Measurements from ENCODE around the gene RPL5. TPM values are rescaled to one million over a fixed set of nuclear protein-coding genes. Genes with fewer than 3 reads are reported as not detected.
A peak's percentile ranks its signal among the peaks of the same experiment; 100 is the strongest.

The RPL5 gene
- 1,327 and 1,527 TPM in 2 replicates for total RNA-seq (2014; rRNA removed; shearing (Covaris generic))

GRCh38 chr1:92831762-92832536 lies at the start of gene RPL5:
TSS of gene RPL5 (plus strand) at chr1:92832040. CDS start at chr1:92832115, 75 bp downstream.

DNA sequence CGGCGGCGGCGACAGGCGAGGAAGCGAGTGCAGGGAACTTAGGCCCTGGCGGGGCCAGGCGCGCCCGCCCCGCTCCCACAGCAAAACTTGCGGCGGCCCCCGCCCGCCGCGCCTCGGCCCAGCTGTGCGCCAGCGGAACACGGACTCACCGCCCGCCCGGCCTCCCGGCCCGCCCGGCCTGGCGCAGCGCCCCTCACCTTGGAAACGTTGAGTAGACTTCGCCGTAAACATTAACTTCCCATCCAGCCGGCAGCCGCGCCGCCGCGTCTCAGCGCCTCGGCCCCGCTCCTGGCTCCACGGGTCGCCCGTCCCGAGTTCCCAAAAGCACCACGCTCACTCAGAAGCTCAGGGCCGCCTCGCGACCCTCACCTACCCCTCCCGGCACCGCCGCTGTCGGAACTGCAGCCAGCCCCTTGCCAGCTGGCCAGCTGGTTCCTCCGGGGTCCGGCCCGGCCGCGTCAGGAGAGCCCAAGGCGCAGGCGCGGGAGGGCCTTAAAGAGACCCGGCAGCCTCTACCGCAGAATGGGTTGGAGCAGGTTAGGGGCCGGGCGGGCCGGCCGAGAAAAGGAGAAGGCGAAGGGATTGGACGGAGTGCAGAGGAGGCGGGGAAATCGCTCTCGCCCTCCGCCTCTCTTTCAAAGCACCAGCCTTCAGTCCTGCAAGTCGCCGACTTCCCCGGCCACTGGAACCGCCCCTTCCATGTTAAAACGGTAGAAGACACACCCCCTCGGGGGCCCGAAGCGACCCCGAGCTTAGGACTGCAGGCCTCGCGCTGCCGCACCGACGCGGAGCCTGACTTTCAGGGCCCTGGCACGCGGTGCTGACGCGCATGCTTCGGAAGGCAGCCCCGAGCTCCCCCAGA lies 47.0 kb upstream of the RPL5 start, which contains the start of gene EVI5:
EVI5 (minus strand) TSS at position 470 of the 862 bp plus-strand sequence. CDS start 48,562 bp downstream, outside the sequence.

Small RNA genes lying within 50 kb of the gene (small RNA-seq; reads per million reads assigned to genes)
- gene RF00432 = not detected
- gene SNORA66 = 1.6 reads per million, percentile 69 among the genes with 10 or more reads in this experiment
- not detected for gene SNORD21

Other genes starting within 250 kb of the RPL5 start
- 41.8 and 45.2 TPM in 2 replicates for gene EVI5, start 46.9 kb upstream of the RPL5 start, total RNA-seq (2014; rRNA removed; shearing (Covaris generic))
- gene DIPK1A, start 129.4 kb downstream of the RPL5 start, total RNA-seq (2014; rRNA removed; shearing (Covaris generic)) = 0.66 and 0.68 TPM in 2 replicates
- 13.4 and 20.2 TPM in 2 replicates for gene MTF2, start 247.2 kb downstream of the RPL5 start, total RNA-seq (2014; rRNA removed; shearing (Covaris generic))